ENCODE data around the gene APC2.

Gene APC2

GRCh38 chr19:1478934-1479707, 29.2 kb downstream of the APC2 start, which contains the start of gene C19orf25:
Gene C19orf25, minus strand, starts transcription at chr19:1479215. Its CDS starts 312 bp downstream, at chr19:1478903.
- no peak for DNase-seq (ENCODE audit: low read depth, low spot score)

- DNase-seq (ENCODE audit: low read depth, low spot score) = no peak
These were observed 31.4 kb downstream of the APC2 start for GRCh38 chr19:1481224-1481892.

- DNase-seq (ENCODE audit: low read depth, low spot score) = no peak
These were observed 32.0 kb downstream of the APC2 start for GRCh38 chr19:1481893-1482360.

GRCh38 chr19:1482361-1483130, 32.6 kb downstream of the APC2 start:
- no peak for DNase-seq (ENCODE audit: low read depth, low spot score)

- DNase-seq (ENCODE audit: low read depth, low spot score) = no peak
These were observed 33.4 kb downstream of the APC2 start for GRCh38 chr19:1483131-1483978.

GRCh38 chr19:1483979-1484428, 34.1 kb downstream of the APC2 start:
- DNase-seq (ENCODE audit: low read depth, low spot score) = no peak

- no peak for DNase-seq (ENCODE audit: low read depth, low spot score)
These were observed 37.0 kb downstream of the APC2 start for GRCh38 chr19:1486720-1487575.

- no peak for DNase-seq (ENCODE audit: low read depth, low spot score)
These were observed 37.8 kb downstream of the APC2 start for GRCh38 chr19:1487576-1488281.

- DNase-seq (ENCODE audit: low read depth, low spot score) = no peak
These were observed 38.3 kb downstream of the APC2 start for GRCh38 chr19:1488282-1488601.

- no peak for DNase-seq (ENCODE audit: low read depth, low spot score)
These were observed 39.8 kb downstream of the APC2 start for GRCh38 chr19:1489463-1490310.

GRCh38 chr19:1490311-1491113, 40.6 kb downstream of the APC2 start, which contains the start of gene PCSK4:
Gene PCSK4, minus strand, starts transcription at chr19:1490350. Its CDS starts 4 bp downstream, at chr19:1490346.
- peak; percentile 69 for DNase-seq (ENCODE audit: low read depth, low spot score)

GRCh38 chr19:1491114-1491848, 41.4 kb downstream of the APC2 start, which contains the start of gene REEP6:
Gene REEP6, plus strand, starts transcription at chr19:1491181. Its CDS starts 89 bp downstream, at chr19:1491270.
- DNase-seq (ENCODE audit: low read depth, low spot score) = no peak

GRCh38 chr19:1491849-1492170, 41.9 kb downstream of the APC2 start:
- DNase-seq (ENCODE audit: low read depth, low spot score) = no peak

- DNase-seq (ENCODE audit: low read depth, low spot score) = no peak
These were observed 42.6 kb downstream of the APC2 start for GRCh38 chr19:1492474-1493006.

- no peak for DNase-seq (ENCODE audit: low read depth, low spot score)
These were observed 44.3 kb downstream of the APC2 start for GRCh38 chr19:1494115-1494815.

Measured in iPS DF 19.7 (cell line).